Endometrial microvascular endothelial cells (primary cell): ENCODE results near the gene TRIM51. TPM values are rescaled to one million over a fixed set of nuclear protein-coding genes. Genes with fewer than 3 reads are reported as not detected.
"Not testable (repeated sequence)": the region's sequence is repeated elsewhere in the genome, so short reads cannot be mapped to it uniquely, and the experiment has no call there.

Experiments
- in situ Hi-C: cut with HindIII; loops from 2 replicates; pipeline ENCODE4 v1.10.0; 2017; ENCODE audit warnings: low sequenced_read_pairs, low pct_unique_long_range_greater_than_20kb; ENCODE audit errors: inconsistent ontology term
- total RNA-seq: library from RNA; depleted of rRNA; stranded (reverse); fragments of >200 nt; gene quantifications from one replicate; pipeline ENCODE4 v1.2.3, GENCODE V29; 2015; ENCODE audit errors: inconsistent ontology term

TRIM51 gene, protein sequence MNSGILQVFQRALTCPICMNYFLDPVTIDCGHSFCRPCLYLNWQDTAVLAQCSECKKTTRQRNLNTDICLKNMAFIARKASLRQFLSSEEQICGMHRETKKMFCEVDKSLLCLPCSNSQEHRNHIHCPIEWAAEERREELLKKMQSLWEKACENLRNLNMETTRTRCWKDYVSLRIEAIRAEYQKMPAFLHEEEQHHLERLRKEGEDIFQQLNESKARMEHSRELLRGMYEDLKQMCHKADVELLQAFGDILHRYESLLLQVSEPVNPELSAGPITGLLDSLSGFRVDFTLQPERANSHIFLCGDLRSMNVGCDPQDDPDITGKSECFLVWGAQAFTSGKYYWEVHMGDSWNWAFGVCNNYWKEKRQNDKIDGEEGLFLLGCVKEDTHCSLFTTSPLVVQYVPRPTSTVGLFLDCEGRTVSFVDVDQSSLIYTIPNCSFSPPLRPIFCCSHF
- not detected for total RNA-seq

DNA sequence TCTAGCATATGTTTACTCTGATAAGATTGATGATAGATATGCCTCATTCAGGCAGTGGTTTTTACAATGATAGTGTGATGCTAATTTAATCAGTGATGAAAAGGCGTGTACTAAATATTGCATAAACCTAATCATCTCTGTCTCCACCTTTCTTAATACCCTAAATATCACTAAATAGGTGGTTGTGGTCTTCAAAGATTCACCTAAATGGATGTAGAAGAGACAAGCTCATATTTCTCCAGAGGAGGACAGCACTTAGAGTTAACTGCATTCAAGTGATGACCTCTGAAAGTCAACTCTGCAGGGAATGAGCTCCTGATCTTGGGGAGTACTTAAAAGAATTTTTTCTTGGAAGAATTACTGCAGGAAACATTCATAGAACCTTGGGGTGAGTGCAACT is at the start of gene TRIM51:
TRIM51 (plus strand) TSS at position 301 of the 400 bp plus-strand sequence. CDS start 2,132 bp downstream, outside the sequence.
- in situ Hi-C loops, result not testable (repeated sequence)

DNA sequence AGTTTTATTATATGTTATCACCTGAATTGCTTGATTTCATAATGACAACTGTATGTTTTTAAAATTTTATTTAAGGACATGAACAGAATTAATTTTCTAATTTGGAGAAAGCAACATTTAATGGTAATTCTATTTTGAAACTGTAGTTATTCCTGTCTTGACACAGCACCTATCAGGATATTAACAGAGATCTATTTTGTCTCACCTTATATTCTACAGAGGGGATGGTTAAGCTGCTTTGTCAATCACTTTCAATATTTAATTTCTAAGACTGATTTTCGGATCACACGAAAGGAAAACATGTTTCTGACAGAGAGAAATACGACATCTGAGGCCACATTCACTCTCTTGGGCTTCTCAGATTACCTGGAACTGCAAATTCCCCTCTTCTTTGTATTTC is 44.6 kb upstream of the TRIM51 start, which contains the start of gene OR5D16:
OR5D16 (plus strand) TSS at position 301 of the 400 bp plus-strand sequence; CDS start at position 301, 0 bp downstream.
- in situ Hi-C loops, result no loop called here

DNA sequence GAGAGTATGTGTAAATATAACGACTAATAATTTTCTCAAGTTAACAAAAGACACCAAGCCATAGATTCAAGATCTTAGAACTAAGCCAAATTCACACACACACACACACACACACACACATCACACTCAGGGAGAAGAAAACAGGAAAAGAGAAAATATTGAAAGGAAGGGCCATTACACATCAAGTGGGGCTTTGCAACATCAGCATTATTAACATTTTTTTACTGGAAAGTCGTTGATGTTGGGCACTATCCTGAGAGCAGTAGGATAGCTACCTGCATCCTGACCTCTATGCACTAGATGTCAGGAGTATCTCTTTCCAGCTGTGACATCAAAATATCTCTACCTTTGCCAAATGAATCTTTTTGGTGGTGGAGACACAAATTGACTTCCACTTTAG is 35.6 kb upstream of the TRIM51 start:
- in situ Hi-C loops, result no loop called here

DNA sequence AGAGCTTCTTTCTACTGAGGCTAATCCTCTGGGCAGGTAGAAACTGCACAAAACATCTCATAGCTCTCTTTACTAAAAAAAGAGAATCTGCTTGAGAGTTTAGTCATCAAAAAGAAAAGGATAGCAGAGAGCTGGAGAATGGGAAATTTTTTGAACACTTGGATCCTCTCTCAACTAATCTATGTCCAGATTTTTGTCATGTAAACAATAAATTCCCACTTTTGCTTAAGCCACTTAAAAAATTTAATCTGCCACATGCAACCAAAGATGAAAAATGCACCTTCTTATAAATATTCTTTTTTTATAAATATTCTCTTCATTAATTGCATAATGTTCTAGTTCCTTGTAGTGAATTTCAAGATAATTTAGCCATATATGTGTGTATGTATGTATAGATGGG is 34.1 kb upstream of the TRIM51 start:
- in situ Hi-C loops, result no loop called here

DNA sequence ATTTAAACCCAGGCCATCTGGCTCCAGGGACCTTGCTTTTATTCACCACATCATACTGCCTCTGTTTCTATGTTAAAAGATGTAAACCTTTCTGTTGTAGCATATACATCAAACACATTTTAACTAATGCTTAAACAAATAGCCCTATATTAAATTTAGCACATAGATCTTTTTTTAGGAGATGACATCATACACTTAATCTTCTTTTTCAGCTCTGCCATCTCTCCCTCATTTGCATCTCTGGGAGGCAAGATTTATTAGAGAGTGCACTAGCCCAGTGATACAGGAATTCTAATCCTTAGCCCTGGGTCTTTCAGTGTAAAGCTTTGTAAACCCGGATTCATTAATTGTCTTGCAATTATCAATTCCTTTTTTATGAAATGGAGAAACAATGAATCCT is 31.0 kb upstream of the TRIM51 start:
- in situ Hi-C loops, result no loop called here

DNA sequence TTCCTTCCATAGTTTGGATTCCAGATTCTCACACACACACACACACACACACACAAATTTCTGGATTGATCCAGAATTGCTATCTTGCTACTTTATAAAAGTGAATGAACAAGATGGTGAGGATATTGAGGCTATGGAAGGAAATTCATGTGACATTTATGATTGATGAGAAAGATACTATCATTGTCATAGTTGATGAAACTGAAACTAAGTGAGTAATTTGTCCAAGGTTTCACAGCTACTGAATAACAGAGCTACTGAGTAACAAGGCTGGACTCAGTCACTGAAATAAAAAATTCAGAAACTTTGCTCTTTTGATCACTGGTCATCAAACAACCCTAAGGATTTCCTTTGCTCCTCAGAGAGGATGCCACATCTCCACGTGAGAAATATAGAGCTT is 28.4 kb upstream of the TRIM51 start:
- in situ Hi-C loops, result no loop called here

DNA sequence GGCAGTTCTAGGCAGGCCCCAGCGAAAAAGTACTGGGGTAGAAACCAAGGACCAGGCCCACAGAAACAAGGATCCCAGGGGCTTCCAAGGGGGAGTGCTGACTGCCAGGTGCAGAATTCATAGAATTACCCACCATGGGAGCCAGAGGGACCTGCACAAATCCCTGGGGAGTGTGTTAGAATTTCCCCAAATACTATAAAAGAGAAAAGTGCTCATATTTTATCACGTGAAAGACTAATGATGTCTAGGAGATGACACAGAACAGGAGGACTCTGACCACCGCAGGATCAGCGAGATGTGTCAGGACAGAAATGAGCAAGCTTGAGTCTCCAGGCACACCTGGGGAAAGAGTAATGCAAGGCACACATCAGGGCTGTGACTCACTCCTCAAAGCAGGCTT is 15.7 kb upstream of the TRIM51 start:
- in situ Hi-C loops, result not testable (repeated sequence)

DNA sequence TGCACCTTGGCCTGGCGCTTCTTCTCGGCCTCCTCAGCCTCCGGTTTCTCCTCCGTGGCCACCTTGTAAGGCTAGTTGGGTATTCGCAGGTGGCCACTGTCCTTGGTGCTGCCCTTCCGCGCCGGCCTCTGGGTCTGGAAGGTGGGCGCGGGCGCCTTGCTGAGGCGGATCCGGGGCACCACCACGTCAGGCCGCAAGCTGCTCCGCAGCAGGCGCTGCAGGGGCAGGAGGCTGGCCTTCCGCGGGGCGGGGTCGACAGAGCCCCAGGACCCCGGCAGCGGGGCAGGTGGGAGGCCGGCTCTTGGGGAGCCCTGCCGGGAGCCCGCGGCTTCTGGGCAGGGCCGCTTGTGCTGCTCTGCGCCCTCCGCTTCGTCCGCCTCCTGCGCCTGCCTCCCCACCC is 10.4 kb upstream of the TRIM51 start:
- in situ Hi-C loops, result not testable (repeated sequence)

DNA sequence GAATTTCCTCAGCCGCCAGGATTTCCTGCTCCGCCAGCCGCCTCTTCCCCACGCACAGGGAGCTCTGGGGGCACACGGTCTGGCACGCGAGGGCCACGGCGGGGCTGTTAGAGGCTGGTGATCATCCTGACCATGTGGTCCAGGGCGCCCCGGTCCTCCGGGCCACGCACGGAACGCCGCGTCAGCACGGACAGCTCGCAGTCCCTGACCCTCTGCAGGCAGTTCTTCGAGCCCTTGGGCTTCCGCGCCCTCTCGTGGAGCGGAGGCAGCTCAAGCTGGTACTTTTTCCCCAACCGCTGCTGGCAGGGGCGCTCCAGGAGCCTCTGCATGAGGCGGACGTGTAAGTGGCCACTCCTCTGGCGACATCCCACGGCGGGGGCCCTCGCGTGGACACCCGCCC is 10.0 kb upstream of the TRIM51 start:
- in situ Hi-C loops, result not testable (repeated sequence)

DNA sequence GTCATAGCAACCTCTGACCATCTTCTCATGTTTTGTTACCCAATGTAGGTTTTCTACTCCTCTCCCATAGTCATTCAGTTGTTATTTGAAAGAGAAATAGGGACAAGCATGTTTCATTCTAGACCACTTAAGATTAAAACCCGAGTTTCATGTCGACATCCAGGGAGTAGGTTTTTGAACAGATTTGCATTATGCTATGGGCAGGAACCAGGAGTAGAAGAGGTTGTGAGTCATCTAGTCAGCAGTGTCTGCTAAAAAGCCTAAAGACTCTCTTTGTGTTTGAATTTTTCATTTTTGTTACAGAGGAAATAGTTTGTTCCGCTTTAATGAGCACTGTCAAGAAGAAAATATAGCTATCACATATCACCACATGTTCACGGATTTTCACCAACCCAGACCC is 1.9 kb downstream of the TRIM51 start:
- in situ Hi-C loops, result not testable (repeated sequence)

DNA sequence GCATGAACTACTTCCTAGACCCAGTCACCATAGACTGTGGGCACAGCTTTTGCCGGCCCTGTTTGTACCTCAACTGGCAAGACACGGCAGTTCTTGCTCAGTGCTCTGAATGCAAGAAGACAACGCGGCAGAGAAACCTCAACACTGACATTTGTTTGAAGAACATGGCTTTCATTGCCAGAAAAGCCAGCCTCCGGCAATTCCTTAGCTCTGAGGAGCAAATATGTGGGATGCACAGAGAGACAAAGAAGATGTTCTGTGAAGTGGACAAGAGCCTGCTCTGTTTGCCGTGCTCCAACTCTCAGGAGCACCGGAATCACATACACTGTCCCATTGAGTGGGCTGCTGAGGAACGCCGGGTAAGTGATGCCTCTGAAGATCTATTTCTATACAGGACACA is 2.4 kb downstream of the TRIM51 start:
- in situ Hi-C loops, result not testable (repeated sequence)

DNA sequence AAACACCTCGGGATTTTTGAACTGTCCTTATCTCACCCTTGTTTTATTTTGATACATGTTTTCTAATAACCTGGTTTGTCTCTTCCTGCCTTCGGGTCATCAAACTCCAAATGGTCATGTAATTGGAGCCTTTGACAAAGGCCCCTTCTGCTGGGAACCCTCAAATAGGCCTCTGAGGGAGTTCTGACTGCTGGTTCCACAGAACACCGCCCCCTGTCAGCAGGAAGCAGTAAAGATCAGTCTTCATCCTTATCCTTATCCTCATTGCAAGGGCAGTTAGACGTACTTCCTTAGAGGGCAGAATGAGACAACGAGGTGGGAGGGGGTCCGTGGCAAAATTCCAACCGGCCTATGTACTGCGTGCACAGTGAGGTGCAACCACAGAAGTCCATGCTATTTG is 12.1 kb downstream of the TRIM51 start:
- in situ Hi-C loops, result no loop called here

DNA sequence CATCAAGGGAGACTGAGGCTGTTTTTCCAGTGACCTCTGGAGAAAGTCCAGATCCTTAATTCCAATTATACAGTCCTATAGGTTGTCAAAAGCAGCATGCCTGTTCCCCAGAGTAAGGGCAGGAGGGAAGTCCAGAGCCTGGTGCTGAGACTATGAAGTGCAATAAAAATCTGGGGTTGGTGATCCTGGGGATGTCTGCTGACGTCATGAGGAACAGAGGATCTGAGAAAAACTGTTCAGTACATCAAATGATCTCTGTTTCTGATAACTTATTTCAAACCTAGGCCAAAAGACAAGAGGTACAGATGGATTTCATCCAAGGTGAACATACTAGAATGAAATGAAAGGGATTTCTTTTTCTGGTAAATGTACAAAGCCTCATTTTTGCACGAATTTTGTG is 19.2 kb downstream of the TRIM51 start:
- in situ Hi-C loops, result no loop called here

DNA sequence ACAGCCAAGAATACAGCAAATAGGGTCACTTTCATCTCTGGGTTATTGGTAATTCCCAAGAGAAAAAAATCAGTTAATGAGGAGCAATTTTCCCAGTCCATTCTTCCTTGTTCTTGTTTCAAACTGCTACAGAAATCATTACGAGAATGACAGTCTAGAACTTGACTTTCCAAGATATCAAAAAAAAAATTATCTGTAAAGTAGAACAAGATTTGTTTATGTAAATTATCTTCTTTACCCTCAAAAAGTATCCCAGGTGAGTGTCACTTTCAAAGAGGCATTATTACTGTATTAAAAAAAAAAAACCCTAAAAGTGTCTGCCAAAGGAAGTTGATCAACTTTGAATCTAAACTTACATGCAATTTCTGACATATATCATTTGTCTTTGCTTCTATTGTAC is 31.4 kb downstream of the TRIM51 start, which contains the start of gene OR5W2:
OR5W2 (minus strand) TSS at position 101 of the 400 bp plus-strand sequence; CDS start at position 101, 0 bp downstream.
- in situ Hi-C loops, result no loop called here

DNA sequence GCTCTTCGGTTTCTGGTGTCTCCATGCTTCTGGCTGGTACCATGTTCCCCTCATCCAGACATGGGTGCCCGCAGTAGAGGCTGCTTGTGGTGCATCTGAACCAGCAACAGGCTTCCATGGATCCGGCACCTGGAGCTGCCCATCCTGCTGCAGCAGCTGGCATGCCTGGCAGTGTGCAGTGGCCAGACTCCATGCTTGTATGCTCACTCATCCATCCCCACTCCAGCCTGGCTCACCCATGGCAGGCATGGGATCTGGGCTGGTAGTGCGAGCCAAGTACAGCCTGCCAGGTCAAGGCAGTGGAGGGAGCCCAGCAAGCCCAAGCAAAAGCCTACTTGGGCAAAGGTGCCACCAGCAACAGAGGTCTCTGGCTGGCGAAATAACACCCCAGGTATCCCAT is 37.4 kb downstream of the TRIM51 start:
- in situ Hi-C loops, result no loop called here

DNA sequence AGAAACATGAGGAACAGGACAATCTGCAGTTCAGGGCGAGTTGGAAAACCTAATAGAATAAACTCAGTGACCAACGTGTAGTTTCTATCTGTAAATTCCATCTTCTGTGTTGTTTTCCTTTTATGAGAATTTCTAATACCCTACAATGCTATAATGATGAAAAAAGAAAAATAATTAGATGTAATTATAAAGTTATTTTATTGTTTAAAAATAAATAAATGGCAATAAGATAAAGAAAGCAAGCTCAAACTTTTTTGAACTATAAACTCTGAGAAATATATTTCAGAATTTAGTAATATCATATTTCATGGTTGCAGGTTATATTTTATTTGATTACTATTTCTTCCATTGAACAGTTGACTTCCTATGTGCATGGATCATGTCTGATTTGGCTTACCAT is 53.2 kb downstream of the TRIM51 start, which contains the start of gene OR5I1:
OR5I1 (minus strand) TSS at position 101 of the 400 bp plus-strand sequence; CDS start at position 101, 0 bp downstream.
- in situ Hi-C loops, result no loop called here

Other genes with a start within 250 kb of the TRIM51 start
- not detected for gene OR4P4, start 248.2 kb upstream of the TRIM51 start, total RNA-seq
- not detected for gene OR4S2, start 235.0 kb upstream of the TRIM51 start, total RNA-seq
- not detected for gene OR4C6, start 221.1 kb upstream of the TRIM51 start, total RNA-seq
- gene OR5D13, start 109.9 kb upstream of the TRIM51 start, total RNA-seq, result not detected
- gene OR5D14, start 87.7 kb upstream of the TRIM51 start, total RNA-seq, result not detected
- not detected for gene OR5L1, start 71.9 kb upstream of the TRIM51 start, total RNA-seq
- gene OR5D18, start 63.7 kb upstream of the TRIM51 start, total RNA-seq, result not detected
- gene OR5L2, start 56.1 kb upstream of the TRIM51 start, total RNA-seq, result not detected
- gene OR5D16, start 44.5 kb upstream of the TRIM51 start, total RNA-seq, result not detected
- not detected for gene OR5W2, start 31.3 kb downstream of the TRIM51 start, total RNA-seq
- not detected for gene OR5I1, start 53.1 kb downstream of the TRIM51 start, total RNA-seq
- gene OR10AG1, start 86.6 kb downstream of the TRIM51 start, total RNA-seq, result not detected
- gene OR5F1, start 111.3 kb downstream of the TRIM51 start, total RNA-seq, result not detected
- gene OR5AS1, start 144.4 kb downstream of the TRIM51 start, total RNA-seq, result not detected
- not detected for gene OR8I2, start 210.0 kb downstream of the TRIM51 start, total RNA-seq
- not detected for gene OR8H2, start 220.4 kb downstream of the TRIM51 start, total RNA-seq
- gene OR8H3, start 239.1 kb downstream of the TRIM51 start, total RNA-seq, result not detected